Mononuclear cell (primary cell): Measurements from ENCODE around the gene SH3RF3. TPM values are rescaled to one million over a fixed set of nuclear protein-coding genes. Genes with fewer than 3 reads are reported as not detected.

Source experiments
- H3K27me3 ChIP-seq: 2 replicates; pipeline ENCODE4 v1.6.0; 2011; ENCODE audit warnings: low read length, control low read depth; ENCODE audit not compliant: insufficient read depth
- H3K4me1 ChIP-seq: 2 replicates; pipeline ENCODE4 v1.5.1; 2011; ENCODE audit warnings: mild to moderate bottlenecking, low read length, control low read depth; ENCODE audit not compliant: insufficient read depth
- H3K4me3 ChIP-seq: 2 replicates; pipeline ENCODE4 v1.5.1; 2011; ENCODE audit warnings: mild to moderate bottlenecking, low read length, moderate library complexity
- H3K9me3 ChIP-seq: 2 replicates; pipeline ENCODE4 v1.5.1; 2011; ENCODE audit warnings: low read depth, mild to moderate bottlenecking, control low read depth, low read length
- total RNA-seq: library from RNA; depleted of rRNA; stranded (reverse); fragments of >200 nt; gene quantifications from one replicate; pipeline ENCODE4 v1.2.3, GENCODE V29; 2012

The SH3RF3 gene
- total RNA-seq, 1 donor, result 2.2 TPM

DNA sequence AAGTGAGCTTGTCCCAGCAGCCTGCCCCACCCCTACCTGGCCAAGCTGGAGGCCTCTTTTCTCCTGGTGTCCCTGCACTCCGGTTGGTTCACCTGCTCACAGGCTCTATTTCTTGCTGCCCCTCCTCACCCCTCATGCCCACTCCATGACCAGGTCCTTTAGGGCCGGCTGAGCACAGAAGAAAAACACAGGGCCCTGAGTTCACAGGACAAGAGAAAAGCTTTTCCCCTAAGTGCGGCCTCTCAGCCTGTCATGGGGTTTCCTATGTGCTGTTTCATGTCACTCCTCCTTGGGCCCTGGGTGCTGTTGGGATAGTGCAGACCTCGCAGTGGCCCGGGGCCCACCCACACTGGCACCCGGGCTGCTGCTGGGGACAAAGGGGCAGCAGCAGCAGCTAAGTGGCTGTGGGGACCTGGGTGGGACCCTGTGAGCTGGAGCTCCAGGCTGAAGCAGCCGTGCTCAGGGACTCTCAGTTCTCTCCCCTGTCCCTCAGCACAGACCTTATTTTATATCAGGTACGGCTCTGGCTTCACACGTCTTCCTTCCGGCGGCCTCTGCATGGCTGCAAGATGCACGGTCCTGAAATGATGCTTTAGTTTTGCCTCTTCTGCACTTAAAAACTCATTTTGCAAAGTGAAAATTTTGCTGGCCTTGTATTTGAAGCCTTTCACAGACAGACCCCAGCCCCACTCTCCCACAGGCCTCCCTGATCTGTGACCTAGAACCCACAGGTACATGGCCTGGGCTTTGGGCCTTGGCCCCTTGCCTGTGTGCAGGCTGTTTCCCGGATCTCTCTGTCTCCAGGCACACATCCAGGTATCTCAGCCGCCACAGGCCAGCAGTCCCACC, 71.8 kb downstream of the SH3RF3 start:
- H3K9me3 ChIP-seq, result no peaks in the 10 kb centered on the region
- no peaks in the 10 kb centered on the region for H3K4me1 ChIP-seq
- H3K27me3 ChIP-seq, result no peaks in the 10 kb centered on the region
- no peak overlapping the region for H3K4me3 ChIP-seq

DNA sequence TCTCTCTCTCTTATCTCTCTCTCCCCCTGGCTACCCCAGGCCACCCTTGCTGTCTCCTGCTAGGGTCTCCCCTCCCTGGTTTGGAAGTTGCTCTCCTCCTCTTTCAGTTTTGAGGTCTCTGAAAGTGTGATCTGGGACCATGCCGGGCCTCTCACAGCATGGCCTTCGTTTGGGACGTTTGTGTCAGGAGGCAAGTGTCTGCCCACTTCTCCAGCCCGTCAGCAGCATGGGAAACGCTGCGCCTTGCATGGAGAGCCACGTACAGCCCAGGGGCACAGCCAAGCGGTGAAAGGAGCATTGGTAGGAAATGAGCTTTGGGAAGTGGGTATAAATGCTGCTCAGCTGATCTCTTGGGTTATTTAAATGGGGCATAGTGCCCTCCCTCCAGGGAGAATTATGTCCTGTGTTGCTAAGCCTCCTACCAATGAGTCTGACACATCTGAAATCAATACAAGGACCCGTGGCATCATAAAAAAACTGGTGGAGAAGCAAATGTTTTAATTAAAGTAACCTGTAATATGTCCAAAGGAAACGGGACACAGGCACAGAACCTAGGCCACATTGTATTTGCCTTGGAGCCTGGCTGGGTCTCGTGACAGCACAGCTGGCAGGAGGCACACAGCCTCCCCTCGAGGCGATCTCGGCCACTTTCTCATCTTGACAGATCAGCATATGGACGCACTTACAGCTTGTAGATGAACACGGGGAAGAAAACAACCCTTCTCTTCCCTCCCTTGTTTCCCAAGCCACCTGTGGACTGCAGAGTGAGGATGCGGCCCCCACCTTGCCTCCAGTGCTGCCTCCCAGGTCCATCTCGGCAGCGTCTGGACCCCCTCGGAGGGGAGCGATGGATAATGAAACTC, 72.7 kb downstream of the SH3RF3 start:
- H3K4me1 ChIP-seq, result no peaks in the 10 kb centered on the region
- H3K27me3 ChIP-seq, result no peaks in the 10 kb centered on the region
- no peak overlapping the region for H3K4me3 ChIP-seq
- H3K9me3 ChIP-seq, result no peaks in the 10 kb centered on the region

DNA sequence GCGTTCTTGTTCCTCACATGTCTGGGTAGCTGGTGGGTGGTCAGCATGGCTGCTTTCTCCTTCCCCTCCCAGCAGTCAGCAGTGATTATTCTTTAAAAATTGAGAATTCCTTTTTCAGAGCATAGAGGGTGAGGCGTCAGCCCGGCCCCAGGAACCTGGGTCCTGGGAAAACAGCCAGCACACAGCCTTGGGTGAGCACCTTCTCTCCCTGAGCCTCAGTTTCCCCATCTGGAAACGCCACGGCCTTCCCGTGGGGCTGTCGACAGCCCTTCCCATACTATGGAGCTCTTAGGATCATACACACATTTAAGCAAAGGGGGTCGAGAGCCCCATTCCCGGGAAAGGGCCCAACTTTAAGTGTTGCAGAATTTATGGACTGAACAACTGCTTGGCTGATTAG, 73.5 kb downstream of the SH3RF3 start:
- Histone ChIP-seq H3K4me1 (no peaks in the 10 kb centered on the region), H3K27me3 (no peaks in the 10 kb centered on the region), H3K4me3 (no peak overlapping the region), H3K9me3 (no peaks in the 10 kb centered on the region)

DNA sequence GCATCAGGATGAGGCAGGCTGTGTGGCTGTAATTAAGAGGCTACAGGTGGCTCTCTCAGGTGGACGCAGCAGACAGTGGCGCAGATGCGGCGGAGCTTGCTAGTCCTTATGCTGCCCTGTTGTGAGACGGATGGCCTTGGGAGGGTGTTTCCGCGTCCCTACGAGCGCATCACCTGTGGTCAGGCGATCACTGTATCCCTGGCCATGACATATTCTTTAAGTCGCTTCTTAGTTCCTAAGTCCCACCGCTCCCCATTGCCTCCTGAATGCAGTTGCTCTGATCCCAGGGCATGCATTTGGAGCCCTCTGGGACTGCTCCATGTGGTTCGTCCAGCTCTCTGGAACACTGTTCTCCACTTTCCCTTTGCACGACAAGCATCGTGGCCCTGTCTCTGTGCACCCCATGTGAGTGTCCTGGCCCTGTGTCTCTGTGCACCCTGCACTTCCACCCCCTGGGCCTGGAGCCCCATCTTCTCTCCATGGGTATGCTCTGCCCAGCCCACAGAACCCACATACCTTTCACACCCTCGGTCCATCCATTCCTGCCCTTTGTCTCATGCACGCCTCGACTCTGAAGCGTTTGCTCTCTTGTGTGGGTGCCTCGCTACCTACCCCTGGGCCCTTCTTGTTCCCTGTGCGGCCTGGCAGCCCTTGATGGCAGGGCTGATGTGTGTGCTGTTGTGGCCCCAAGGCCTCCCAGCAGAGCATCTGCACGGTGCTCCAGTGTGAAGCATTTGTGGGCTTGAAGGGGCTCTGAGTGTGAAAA, 74.4 kb downstream of the SH3RF3 start:
- no peaks in the 10 kb centered on the region for H3K9me3 ChIP-seq
- no peaks in the 10 kb centered on the region for H3K4me1 ChIP-seq
- H3K27me3 ChIP-seq, result no peaks in the 10 kb centered on the region
- no peak overlapping the region for H3K4me3 ChIP-seq

DNA sequence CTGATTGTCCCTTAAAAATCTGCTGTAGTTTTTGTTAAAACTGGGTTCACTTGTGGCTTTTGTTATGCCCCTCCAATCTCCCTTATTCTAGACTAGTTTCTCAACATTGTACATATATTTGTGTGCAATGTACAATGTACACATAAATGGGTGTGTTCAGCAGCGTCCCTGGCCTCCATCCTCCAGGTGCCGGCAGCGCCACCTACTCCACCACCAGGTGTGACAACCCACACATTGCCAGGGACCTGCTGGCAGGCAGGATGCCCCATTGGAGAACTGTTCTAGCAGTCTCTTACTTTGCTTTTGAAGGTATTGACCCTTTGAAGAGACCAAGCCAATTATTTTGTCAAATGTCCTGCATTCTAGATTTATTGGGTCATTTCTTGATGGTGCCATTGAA, 75.4 kb downstream of the SH3RF3 start:
- no peaks in the 10 kb centered on the region for H3K4me1 ChIP-seq
- no peaks in the 10 kb centered on the region for H3K27me3 ChIP-seq
- no peak overlapping the region for H3K4me3 ChIP-seq
- H3K9me3 ChIP-seq, result no peaks in the 10 kb centered on the region

DNA sequence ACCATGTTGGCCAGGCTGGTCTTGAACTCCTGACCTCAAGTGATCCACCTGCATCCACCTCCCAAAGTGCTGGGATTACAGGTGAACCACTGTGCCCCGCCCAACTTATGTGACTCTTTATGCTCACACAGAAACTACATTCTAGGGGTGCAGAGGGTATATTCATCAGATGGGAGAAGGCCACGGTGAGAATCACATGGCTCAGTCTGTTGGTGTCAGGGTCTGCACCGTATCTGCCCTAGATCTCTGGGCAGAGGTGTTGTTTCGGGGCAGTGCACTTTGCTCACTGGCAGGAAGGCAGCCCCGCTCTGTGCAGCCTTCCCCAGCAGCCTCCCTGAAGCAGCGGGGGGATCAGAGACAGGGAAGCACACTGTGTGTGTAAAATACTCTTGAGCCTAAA, 76.4 kb downstream of the SH3RF3 start:
- Histone ChIP-seq H3K4me3 (no peak overlapping the region), H3K4me1 (peaks cover 2% of the 10 kb centered on the region), H3K9me3 (no peaks in the 10 kb centered on the region), H3K27me3 (no peaks in the 10 kb centered on the region)

DNA sequence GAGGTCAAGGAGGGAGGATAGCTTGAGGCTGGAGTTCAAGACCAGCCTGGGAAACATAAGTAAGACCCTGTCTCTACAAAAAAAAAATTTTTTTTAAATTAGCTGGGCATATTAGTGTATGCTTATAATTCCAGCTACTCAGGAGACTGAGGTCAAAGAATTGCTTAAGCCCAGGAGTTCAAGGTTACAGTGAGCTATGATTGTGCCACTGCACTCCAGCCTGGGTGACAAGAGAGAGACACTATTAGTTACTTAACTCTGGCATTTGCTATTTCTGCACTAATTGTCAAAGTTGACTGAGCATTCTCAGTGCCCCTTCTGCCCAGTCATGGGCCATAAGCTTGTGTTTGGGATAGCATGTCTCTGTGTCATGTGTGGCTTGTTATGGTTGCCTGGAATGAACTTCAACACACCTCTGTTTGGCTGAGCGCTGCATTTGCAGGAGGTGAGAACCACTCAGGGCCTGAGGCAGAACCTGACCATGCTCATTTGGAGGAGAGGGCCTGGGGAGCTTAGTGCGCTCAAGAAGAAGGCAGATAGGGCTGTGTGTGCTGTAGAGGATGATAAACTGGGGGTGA, 77.7 kb downstream of the SH3RF3 start:
- H3K4me1 ChIP-seq, result peaks cover 15% of the 10 kb centered on the region
- H3K4me3 ChIP-seq, result no peak overlapping the region
- no peaks in the 10 kb centered on the region for H3K27me3 ChIP-seq
- no peaks in the 10 kb centered on the region for H3K9me3 ChIP-seq

DNA sequence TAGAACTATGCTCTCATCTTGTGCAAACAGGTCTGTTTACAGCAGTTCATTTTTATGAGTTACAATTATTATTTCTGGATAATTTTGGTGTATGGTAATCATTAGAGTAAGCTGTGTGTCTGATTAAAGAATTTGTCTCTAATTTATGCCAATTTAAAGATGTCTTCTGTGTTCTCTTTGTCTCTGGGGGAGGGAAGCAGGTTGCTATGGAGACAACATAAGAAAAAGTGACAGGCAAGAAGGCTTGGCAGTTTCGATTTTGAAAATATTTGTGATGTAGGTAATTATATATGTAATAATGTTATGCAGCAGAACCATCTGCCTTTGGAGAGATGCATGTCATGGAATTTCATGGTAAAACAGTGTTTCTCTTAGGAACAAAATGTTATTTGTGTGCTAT, 78.2 kb downstream of the SH3RF3 start:
- Histone ChIP-seq H3K27me3 (no peaks in the 10 kb centered on the region), H3K4me3 (no peak overlapping the region), H3K4me1 (peaks cover 20% of the 10 kb centered on the region), H3K9me3 (no peaks in the 10 kb centered on the region)

DNA sequence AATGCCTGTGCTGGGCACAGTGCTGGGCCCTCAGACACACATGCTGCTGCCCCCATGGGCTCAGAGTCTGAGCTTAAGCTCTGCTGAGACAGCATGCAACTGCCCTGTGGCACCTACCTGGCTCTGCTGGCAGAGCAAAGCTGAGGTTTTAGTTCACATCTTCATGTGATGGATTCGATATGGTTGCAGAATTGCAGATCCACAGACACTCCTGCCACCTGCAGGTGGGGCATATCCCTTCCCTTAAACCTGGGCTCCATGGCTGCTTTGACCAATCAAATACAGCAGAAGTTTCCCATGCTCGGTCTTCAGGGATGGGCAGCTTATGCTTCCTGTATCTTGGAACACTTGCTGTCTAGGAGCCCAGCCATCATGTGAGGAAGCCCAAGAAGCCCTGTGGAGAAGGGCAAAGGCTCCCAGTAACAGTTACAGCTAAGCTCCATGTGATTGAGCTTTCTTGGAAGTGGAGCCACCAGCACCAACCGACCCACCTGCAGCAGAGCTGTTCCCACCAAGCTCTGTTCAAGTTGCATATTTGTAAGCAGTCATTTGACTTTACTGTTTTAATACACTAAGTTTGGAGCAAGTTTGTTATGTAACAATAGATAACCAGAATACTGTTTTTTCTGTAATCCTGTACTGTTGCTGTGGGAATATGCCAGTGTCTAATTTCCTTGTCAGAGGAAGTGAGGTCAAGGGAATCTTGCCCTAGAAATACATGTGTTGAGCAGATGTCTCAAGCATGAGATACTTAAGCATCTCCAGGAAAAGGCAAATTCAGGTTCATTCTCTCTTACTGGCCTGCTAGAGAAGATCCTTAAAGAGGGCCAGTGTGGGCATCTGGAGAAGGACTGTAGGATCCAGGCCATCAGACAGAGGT, 79.3 kb downstream of the SH3RF3 start:
- H3K4me1 ChIP-seq, result peaks cover 31% of the 10 kb centered on the region
- H3K27me3 ChIP-seq, result no peaks in the 10 kb centered on the region
- no peak overlapping the region for H3K4me3 ChIP-seq
- no peaks in the 10 kb centered on the region for H3K9me3 ChIP-seq

DNA sequence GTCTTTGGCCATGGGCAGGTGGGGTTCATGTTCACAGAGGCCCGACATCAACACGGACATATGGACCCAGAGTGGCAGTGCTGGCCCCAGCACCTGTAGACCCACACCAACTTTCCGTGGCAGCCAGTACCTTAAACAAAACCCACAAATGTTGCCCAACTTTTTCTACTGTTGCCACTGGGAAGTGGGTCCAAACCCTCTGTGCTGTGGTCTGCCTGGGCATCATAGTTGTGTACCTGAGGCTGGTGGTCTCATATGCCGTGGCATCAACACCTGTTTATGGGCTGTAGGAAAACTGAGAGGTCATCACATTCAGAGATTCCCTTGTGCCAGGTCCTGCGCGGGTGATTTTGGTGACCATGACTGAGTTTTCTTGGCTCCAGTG, 79.9 kb downstream of the SH3RF3 start:
- Histone ChIP-seq H3K27me3 (no peaks in the 10 kb centered on the region), H3K4me3 (no peak overlapping the region), H3K4me1 (peaks cover 37% of the 10 kb centered on the region), H3K9me3 (no peaks in the 10 kb centered on the region)

DNA sequence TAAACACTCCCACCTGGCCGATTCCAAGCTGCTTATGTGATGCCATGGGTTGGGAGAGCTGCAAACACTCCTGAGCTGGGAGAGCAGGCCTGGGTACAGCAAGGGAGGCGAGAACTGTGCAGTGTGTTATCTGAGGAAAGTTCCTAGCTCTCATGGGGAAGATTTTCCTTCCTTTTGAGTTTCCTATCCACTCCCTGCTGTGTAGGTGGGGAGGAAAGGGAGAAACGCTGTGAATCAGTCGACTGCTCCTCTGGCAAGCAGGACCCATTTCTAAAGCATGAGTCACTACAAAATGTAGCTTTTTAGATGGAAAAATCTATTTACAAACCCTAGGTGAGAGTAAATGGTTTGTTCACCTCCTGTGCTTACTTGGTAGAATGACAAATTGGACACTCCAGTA, 80.4 kb downstream of the SH3RF3 start:
- H3K9me3 ChIP-seq, result no peaks in the 10 kb centered on the region
- peaks cover 42% of the 10 kb centered on the region for H3K4me1 ChIP-seq
- no peak overlapping the region for H3K4me3 ChIP-seq
- H3K27me3 ChIP-seq, result no peaks in the 10 kb centered on the region

DNA sequence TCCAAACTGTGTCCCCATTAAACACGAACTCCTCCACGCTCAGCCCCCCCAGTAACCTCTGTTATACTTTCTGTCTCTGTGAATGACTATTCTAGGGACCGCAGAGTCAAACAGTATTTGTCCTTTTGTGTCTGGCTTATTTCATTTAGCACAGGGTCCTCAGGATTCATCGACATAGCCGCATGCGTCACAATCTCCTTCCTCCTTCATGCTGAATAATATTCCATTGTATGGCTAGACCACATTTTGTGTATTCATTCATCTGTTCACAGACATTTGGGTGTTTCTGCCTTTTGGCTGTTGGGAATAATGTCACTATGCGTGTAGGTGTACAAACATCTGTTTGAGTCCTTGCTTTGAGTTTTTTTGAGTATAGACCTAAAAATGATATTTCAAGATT, 80.9 kb downstream of the SH3RF3 start:
- no peak overlapping the region for H3K4me3 ChIP-seq
- H3K27me3 ChIP-seq, result no peaks in the 10 kb centered on the region
- no peaks in the 10 kb centered on the region for H3K9me3 ChIP-seq
- peaks cover 47% of the 10 kb centered on the region for H3K4me1 ChIP-seq

DNA sequence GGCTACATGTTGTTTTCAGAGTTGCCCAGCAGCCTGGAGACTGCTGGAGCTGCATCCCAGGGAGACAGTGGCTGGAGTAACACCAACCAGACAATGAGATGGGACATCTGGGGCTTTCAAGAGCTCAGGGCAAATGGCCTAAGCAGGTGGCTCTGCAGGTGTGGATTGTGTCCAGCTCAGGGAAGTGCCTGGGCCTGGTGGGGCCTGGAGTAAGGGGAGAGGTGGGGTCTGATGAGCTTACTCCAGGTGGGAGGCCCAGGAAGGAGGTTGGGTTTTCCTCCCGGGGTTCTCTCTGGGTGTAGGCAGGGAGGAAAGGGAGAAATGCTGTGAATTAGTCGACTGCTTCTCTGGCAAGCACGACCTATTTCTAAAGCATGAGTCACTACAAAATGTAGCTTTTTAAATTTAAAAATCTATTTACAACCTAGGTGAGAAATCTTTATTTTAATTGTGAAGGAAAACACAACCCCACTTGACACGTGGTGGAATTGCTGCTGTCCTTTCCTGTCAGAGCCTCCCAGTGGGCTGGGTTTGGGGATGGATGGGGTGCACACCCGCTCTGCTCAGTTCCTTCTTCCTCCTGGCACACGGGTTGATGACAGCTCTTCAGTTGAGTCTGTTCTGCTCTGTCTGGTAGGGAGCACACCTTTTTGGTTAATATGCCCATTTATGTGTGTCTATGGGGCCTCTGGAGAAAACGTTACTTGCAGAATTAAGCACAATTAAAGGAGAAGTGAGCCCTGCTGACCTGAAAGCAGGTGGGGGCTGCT, 81.6 kb downstream of the SH3RF3 start:
- no peak overlapping the region for H3K4me3 ChIP-seq
- H3K4me1 ChIP-seq, result peaks cover 54% of the 10 kb centered on the region
- H3K27me3 ChIP-seq, result no peaks in the 10 kb centered on the region

More for the DNA sequence above, 81.6 kb downstream of the SH3RF3 start:
- H3K9me3 ChIP-seq, result no peaks in the 10 kb centered on the region
